ENCODE data around the gene UCP2. TPM values are rescaled to one million over a fixed set of nuclear protein-coding genes. Genes with fewer than 3 reads are reported as not detected.

UCP2 gene
- total RNA-seq, 2 experiments from 2014 or later = 400 to 407 TPM

GRCh38 chr11:73972187-73972586, 10.5 kb downstream of the UCP2 start:
- ChIA-PET POLR2A (interaction anchor here (0.9 to 12.4 kb wide), 7 partner anchors 9 to 199 kb away, joined by 3 to 264 read pairs (median 12); partner anchors contain the start of genes C2CD3, PPME1 and UCP2), CTCF (interaction anchor here (1.8 to 4.4 kb wide), 2 partner anchors 12 to 33 kb away, joined by 3 to 12 read pairs; no protein-coding TSS in a partner anchor)
- Mint-ChIP-seq H3K9me3 (no peaks in the 10 kb centered on the region), H3K4me1 (peaks cover 84% of the 10 kb centered on the region), H3K27ac (peak overlapping the region; percentile 97), H3K36me3 (ENCODE audit: low read depth) (peaks cover 52% of the 10 kb centered on the region), H3K4me3 (no peak overlapping the region), H3K27me3 (no peaks in the 10 kb centered on the region)
- DNase-seq = no peak

- H3K4me3 Mint-ChIP-seq = no peak overlapping the region
- no peak overlapping the region for H3K27ac Mint-ChIP-seq
- ChIA-PET POLR2A (interaction anchor here (0.9 to 12.4 kb wide), 6 partner anchors 10 to 62 kb away, joined by 3 to 264 read pairs (median 8); partner anchors contain the start of gene UCP2), CTCF (interaction anchor here (0.6 to 4.4 kb wide), 4 partner anchors 9 to 34 kb away, joined by 3 to 12 read pairs (median 4); partner anchors contain the start of gene UCP2)
- peaks cover 42% of the 10 kb centered on the region for H3K36me3 Mint-ChIP-seq (ENCODE audit: low read depth)
- DNase-seq = no peak
- H3K4me1 Mint-ChIP-seq = peaks cover 74% of the 10 kb centered on the region
- H3K27me3 Mint-ChIP-seq = no peaks in the 10 kb centered on the region
- no peaks in the 10 kb centered on the region for H3K9me3 Mint-ChIP-seq
Measured at GRCh38 chr11:73971175-73971719, 11.4 kb downstream of the UCP2 start.

- no peaks in the 10 kb centered on the region for H3K9me3 Mint-ChIP-seq
- DNase-seq = no peak
- peaks cover 64% of the 10 kb centered on the region for H3K4me1 Mint-ChIP-seq
- CTCF ChIA-PET = interaction anchor here (1.1 kb wide), 2 partner anchors 10 to 286 kb away, joined by 4 read pairs; no protein-coding TSS in a partner anchor
- H3K36me3 Mint-ChIP-seq (ENCODE audit: low read depth) = peaks cover 32% of the 10 kb centered on the region
- POLR2A ChIA-PET = interaction anchor here (0.9 to 12.4 kb wide), 8 partner anchors 10 to 201 kb away, joined by 3 to 264 read pairs (median 4); partner anchors contain the start of genes C2CD3, PPME1 and UCP2
- no peaks in the 10 kb centered on the region for H3K27me3 Mint-ChIP-seq
- H3K27ac Mint-ChIP-seq = peak overlapping the region; percentile 63
- no peak overlapping the region for H3K4me3 Mint-ChIP-seq
Measured at GRCh38 chr11:73969991-73970800, 12.4 kb downstream of the UCP2 start.

- CTCF ChIA-PET = no interaction called here
Measured at GRCh38 chr11:73969091-73969490, 13.6 kb downstream of the UCP2 start.

GRCh38 chr11:73968356-73968966, 14.2 kb downstream of the UCP2 start:
- no peak for DNase-seq
- H3K27ac Mint-ChIP-seq = no peak overlapping the region
- POLR2A ChIA-PET = interaction anchor here (0.8 to 12.4 kb wide), 3 partner anchors 13 to 203 kb away, joined by 3 to 264 read pairs (median 7); partner anchors contain the start of genes PPME1 and UCP2
- CTCF ChIA-PET = no interaction called here
- H3K4me1 Mint-ChIP-seq = peaks cover 57% of the 10 kb centered on the region
- no peak overlapping the region for H3K4me3 Mint-ChIP-seq
- H3K9me3 Mint-ChIP-seq = no peaks in the 10 kb centered on the region
- peaks cover 16% of the 10 kb centered on the region for H3K36me3 Mint-ChIP-seq (ENCODE audit: low read depth)
- H3K27me3 Mint-ChIP-seq = no peaks in the 10 kb centered on the region

More at GRCh38 chr11:73969091-73969490, 13.6 kb downstream of the UCP2 start:
- no peak for DNase-seq
- Mint-ChIP-seq H3K36me3 (ENCODE audit: low read depth) (peaks cover 21% of the 10 kb centered on the region), H3K27ac (no peak overlapping the region), H3K4me3 (no peak overlapping the region), H3K27me3 (no peaks in the 10 kb centered on the region), H3K9me3 (no peaks in the 10 kb centered on the region), H3K4me1 (peaks cover 61% of the 10 kb centered on the region)
- POLR2A ChIA-PET = interaction anchor here (1.6 to 12.4 kb wide), 3 partner anchors 12 to 133 kb away, joined by 3 to 264 read pairs (median 20); partner anchors contain the start of gene UCP2

- no peak for DNase-seq
- Mint-ChIP-seq H3K36me3 (ENCODE audit: low read depth) (peaks cover 3% of the 10 kb centered on the region), H3K4me1 (peaks cover 34% of the 10 kb centered on the region), H3K27ac (no peak overlapping the region), H3K4me3 (no peak overlapping the region), H3K27me3 (peaks cover 2% of the 10 kb centered on the region), H3K9me3 (no peaks in the 10 kb centered on the region)
- ChIA-PET POLR2A (interaction anchor here (1.7 to 12.4 kb wide), 2 partner anchors 16 to 205 kb away, joined by 5 to 264 read pairs; partner anchors contain the start of genes C2CD3 and UCP2), CTCF (interaction anchor here (1.3 kb wide), 1 partner anchor 14 kb away, joined by 7 read pairs; no protein-coding TSS in a partner anchor)
Measured at GRCh38 chr11:73965764-73966121, 16.9 kb downstream of the UCP2 start.

GRCh38 chr11:73965076-73965763, 17.4 kb downstream of the UCP2 start:
- Mint-ChIP-seq H3K9me3 (no peaks in the 10 kb centered on the region), H3K27ac (no peak overlapping the region), H3K27me3 (peaks cover 2% of the 10 kb centered on the region), H3K4me1 (peaks cover 31% of the 10 kb centered on the region), H3K4me3 (no peak overlapping the region), H3K36me3 (ENCODE audit: low read depth) (peaks cover 3% of the 10 kb centered on the region)
- ChIA-PET POLR2A (interaction anchor here (0.7 to 12.4 kb wide), 3 partner anchors 16 to 205 kb away, joined by 4 to 264 read pairs (median 5); partner anchors contain the start of genes C2CD3 and UCP2), CTCF (interaction anchor here (1.3 to 2.1 kb wide), 5 partner anchors 15 to 358 kb away, joined by 3 to 20 read pairs (median 7); no protein-coding TSS in a partner anchor)
- DNase-seq = no peak

GRCh38 chr11:73963861-73964260, 18.8 kb downstream of the UCP2 start:
- Mint-ChIP-seq H3K27ac (no peak overlapping the region), H3K9me3 (no peaks in the 10 kb centered on the region), H3K36me3 (ENCODE audit: low read depth) (no peaks in the 10 kb centered on the region), H3K4me1 (peaks cover 17% of the 10 kb centered on the region), H3K4me3 (no peak overlapping the region), H3K27me3 (peaks cover 2% of the 10 kb centered on the region)
- POLR2A ChIA-PET = interaction anchor here (1.2 to 12.4 kb wide), 2 partner anchors 17 to 292 kb away, joined by 5 to 264 read pairs; partner anchors contain the start of gene UCP2
- no peak for DNase-seq
- CTCF ChIA-PET = interaction anchor here (0.8 to 2.4 kb wide), 15 partner anchors 11 to 462 kb away, joined by 3 to 20 read pairs (median 4); partner anchors contain the start of genes C2CD3 and PPME1

GRCh38 chr11:73962101-73962705, 20.4 kb downstream of the UCP2 start:
- no peaks in the 10 kb centered on the region for H3K9me3 Mint-ChIP-seq
- H3K4me3 Mint-ChIP-seq = no peak overlapping the region
- H3K27ac Mint-ChIP-seq = no peak overlapping the region
- POLR2A ChIA-PET = no interaction called here
- peaks cover 15% of the 10 kb centered on the region for H3K4me1 Mint-ChIP-seq
- CTCF ChIA-PET = interaction anchor here (0.5 to 2.4 kb wide), 2 partner anchors 28 to 445 kb away, joined by 3 to 5 read pairs; no protein-coding TSS in a partner anchor
- no peaks in the 10 kb centered on the region for H3K36me3 Mint-ChIP-seq (ENCODE audit: low read depth)
- H3K27me3 Mint-ChIP-seq = peaks cover 7% of the 10 kb centered on the region
- DNase-seq = no peak

GRCh38 chr11:73961321-73961720, 21.3 kb downstream of the UCP2 start:
- Mint-ChIP-seq H3K4me3 (no peak overlapping the region), H3K27ac (no peak overlapping the region), H3K4me1 (peaks cover 15% of the 10 kb centered on the region), H3K9me3 (no peaks in the 10 kb centered on the region), H3K27me3 (peaks cover 7% of the 10 kb centered on the region), H3K36me3 (ENCODE audit: low read depth) (no peaks in the 10 kb centered on the region)
- DNase-seq = no peak
- POLR2A ChIA-PET = no interaction called here
- CTCF ChIA-PET = no interaction called here

- Mint-ChIP-seq H3K4me1 (peaks cover 4% of the 10 kb centered on the region), H3K36me3 (ENCODE audit: low read depth) (no peaks in the 10 kb centered on the region), H3K9me3 (no peaks in the 10 kb centered on the region), H3K27ac (no peak overlapping the region), H3K27me3 (peaks cover 12% of the 10 kb centered on the region), H3K4me3 (no peak overlapping the region)
- DNase-seq = no peak
- POLR2A ChIA-PET = no interaction called here
- CTCF ChIA-PET = interaction anchor here (0.6 to 1.6 kb wide), 3 partner anchors 10 to 290 kb away, joined by 3 read pairs; no protein-coding TSS in a partner anchor
Measured at GRCh38 chr11:73958521-73959141, 24.0 kb downstream of the UCP2 start.
